HL-60/S4 treated with phorbol 12-myristate 13-acetate at 8.2 ng/mL for 4 days and 3 days (cell line): Measurements from ENCODE around the gene FAM78B.

Experiments used
- in situ Hi-C: fragments of 300-500 bp; cut with MboI; formaldehyde crosslinking; loops from 2 replicates; pipeline ENCODE4 v1.15.0; 2022; ENCODE audit warnings: low sequenced_read_pairs

Gene FAM78B

GRCh38 chr1:166121010-166121409 lies 45.8 kb downstream of the FAM78B start:
- in situ Hi-C loops = no loop called here

GRCh38 chr1:166120281-166120680 lies 46.5 kb downstream of the FAM78B start:
- in situ Hi-C loops = no loop called here

GRCh38 chr1:166119471-166119965 lies 47.3 kb downstream of the FAM78B start:
- in situ Hi-C loops = no loop called here

- in situ Hi-C loops = no loop called here
Observed at GRCh38 chr1:166117776-166118175, 49.0 kb downstream of the FAM78B start.

- in situ Hi-C loops = no loop called here
Observed at GRCh38 chr1:166116026-166116425, 50.8 kb downstream of the FAM78B start.

DNA sequence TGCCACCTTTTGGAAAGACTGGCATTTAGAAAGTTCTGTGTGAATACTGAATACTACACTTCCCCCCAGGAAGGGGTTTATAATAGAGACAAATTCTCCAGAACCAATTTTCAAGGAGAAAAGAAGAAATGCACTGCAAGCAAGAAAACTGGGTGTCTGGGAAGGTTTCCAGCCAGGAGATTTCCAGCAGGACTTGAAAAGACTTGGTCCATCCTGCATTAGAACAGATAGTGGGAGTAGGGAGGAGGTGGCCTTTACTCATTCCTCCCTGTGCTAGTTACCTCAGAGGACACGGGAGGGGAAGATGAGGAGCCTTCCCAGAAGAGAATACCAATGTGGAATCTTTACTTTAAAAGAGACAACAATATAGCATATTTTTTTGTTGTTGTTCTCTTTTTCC lies 52.4 kb downstream of the FAM78B start:
- in situ Hi-C loops = no loop called here

- in situ Hi-C loops = no loop called here
Observed at GRCh38 chr1:166113630-166114029, 53.2 kb downstream of the FAM78B start.

GRCh38 chr1:166113031-166113430 lies 53.8 kb downstream of the FAM78B start:
- in situ Hi-C loops = no loop called here

GRCh38 chr1:166112425-166112824 lies 54.4 kb downstream of the FAM78B start:
- in situ Hi-C loops = no loop called here

DNA sequence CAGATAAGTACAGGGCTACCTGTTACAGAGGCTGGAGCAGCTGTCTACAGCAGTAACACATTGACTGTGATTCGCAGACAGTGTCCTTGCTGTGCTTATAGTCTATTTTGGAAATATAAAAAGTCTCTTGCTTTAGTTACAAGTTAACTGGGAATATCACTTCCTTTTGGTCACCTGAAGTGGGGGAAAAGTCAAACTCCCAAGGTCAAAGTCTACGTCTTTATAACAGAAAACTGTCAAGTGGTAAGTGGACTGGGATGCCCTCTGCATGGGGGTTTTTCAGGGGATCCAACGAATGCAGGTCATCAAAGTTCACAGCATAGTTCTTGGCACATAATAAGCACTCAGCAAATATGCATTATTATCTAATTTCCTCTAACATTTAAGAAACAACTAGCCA lies 55.4 kb downstream of the FAM78B start:
- in situ Hi-C loops = no loop called here

GRCh38 chr1:166090244-166090643 lies 76.6 kb downstream of the FAM78B start:
- in situ Hi-C loops = no loop called here

GRCh38 chr1:166089804-166090203 lies 77.0 kb downstream of the FAM78B start:
- in situ Hi-C loops = no loop called here

GRCh38 chr1:166088572-166088955 lies 78.2 kb downstream of the FAM78B start:
- in situ Hi-C loops = no loop called here

DNA sequence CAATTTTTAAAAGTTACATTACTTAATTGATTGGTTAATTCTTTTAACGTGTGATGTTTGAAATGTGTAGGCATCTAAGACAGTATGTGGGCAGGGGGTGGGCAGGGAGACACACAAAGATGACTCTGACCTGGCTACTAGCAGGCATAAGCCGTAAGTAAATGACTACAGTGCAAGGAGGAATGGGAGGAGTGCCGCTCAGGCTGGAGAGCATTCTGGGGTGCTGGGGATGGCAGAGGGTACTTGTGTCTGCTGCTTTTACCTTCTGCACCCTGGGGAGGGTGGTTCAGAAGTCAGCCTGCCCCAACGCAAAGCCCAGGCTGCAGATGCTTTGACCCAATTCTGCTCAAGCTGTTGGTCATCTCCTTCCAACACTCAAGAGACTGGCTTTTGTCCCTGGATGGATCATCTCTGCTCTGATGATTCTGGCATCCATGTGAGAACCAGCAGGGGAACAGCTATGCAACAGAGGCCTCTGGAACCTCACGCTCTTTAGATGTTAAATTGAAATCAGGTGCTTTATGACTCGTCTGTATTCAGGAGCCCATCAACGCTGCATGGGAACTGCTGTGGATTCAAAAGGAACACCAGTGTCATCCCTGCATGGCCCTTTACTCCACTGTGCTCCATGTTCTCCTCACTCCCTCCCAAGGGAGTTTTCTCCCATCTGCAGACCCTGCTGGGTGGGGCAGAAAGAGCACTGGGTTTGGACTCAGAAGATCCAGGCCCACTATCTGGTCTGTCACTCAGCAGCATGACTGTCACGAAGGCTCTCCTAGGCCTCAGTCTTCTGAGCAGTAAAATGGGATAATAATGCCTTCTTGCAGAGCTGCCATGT lies 78.8 kb downstream of the FAM78B start:
- in situ Hi-C loops = no loop called here

DNA sequence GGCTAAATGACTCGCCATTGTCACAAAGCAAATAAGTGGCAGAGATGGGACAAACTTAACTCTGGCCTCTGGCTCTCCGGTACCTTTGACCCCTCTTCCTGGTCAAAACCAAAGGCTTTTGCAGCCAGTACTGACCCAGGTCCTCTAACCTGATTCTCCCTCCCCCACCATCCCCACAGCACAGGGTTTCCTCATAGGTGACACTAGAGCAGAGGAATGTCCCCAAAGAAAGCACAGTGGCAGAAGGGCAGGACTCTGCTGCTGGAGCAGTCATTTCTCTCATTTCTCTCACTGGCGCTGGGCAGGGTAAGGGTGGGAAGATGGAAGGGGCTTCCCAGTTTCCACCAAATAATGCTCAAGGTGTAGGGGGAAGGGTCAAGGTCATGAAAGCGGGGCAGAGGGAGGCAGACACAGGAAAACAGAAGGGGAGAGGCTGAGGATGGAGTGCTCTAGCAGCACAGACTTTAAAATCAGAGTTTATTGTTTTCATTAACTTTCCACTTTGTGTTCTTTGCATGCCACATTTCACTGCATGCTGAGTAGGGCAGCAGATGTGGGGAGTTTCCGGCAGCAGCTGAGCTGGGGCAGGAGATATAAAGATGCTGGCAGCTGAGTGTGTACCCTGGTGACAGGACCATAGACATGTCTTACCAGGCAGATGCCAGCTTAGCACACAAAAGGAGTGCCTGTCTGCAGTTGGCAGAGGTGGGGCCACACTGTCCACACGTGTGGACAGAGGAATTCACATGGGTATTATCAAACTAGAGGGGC lies 80.5 kb downstream of the FAM78B start:
- in situ Hi-C loops = no loop called here

GRCh38 chr1:166084613-166085012 lies 82.2 kb downstream of the FAM78B start:
- in situ Hi-C loops = no loop called here

DNA sequence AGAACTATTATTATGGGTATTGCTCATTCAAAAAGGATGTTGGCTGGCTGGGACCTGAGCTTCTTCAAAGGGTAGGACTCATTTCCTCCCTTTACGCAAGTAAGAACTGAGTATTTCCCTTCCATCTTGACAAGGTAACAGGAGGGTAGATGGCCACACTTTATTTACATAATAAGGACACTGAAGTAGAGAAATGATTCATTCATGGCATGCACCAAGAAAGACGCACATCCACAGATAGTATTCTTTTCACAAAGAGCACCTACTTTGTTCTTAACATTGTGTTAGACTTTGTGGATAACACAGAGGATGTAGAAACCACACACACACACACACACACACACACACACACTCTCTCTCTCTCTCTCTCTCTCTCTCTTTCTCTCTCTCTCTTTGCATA lies 82.9 kb downstream of the FAM78B start:
- in situ Hi-C loops = no loop called here

DNA sequence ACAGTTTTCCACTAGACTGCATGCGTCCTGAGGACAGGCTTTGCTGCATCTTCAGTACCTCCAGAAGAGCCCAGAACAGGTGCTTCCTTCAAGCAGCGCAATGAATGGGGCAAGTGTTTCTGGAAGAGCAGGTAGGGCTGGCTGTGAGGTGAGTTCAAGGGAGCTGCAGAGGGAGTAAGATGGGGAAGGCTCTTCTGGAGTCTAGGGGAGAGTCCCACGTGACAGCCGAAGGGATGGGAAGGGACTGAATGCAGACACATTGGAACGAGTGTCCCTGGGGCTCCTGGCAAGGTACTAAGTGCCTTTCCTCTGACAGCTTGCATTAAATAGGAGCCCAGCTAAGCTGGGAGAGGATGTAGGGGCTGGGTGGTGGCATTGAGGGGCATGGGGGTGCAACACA lies 84.2 kb downstream of the FAM78B start:
- in situ Hi-C loops = no loop called here

DNA sequence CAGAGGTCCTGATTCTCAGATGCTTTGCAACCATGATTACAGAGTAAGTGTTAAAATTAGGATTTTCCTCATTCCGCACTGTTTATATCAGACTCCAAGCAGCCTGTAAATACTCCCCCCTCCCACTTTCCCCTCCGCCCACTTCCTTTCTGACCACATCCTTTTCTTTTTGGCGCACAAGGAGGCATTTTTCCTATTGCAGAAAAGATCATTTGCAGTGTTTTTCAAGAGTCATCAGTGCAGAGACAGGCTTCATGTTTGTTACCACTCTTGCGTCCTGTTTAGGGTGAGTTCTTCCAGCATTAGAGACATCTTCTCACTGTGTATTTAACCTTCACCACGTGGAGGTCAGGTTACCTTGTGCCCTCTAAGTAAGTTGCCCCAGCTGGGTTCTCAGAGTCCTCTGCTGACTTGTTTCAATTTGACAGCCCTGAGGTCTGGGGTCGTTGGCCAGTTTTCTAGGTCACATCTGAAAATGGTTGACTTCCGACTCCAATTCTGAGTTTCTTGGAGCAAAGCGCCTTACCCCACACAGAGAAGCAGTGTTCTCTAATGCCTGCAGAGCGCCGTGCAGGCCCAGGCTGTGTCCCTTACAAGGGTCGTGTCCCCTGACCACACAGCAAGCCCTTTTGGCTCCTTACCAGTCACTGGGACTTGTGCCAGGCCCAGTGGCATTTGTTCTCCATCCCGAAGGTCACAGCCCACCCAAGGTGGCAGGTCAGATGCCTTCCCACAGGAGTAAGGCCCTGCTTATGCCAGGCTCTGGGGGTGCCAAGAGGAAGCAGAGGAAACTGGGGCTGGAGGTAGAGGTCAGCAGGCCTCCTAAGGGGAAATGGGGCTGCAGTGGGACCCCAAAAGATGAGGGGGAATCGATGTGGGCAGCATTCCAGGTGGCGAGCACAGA lies 85.6 kb downstream of the FAM78B start:
- in situ Hi-C loops = no loop called here

- in situ Hi-C loops = no loop called here
Observed at GRCh38 chr1:166080277-166080966, 86.4 kb downstream of the FAM78B start.
